Esophagus (tissue), 2 donors: Measurements from ENCODE around the gene SND1. TPM values are rescaled to one million over a fixed set of nuclear protein-coding genes. Genes with fewer than 3 reads are reported as not detected.

Experiments used
- H3K27ac ChIP-seq, 2 donors: one replicate each; pipeline ENCODE4 v1.5.1; 2013; ENCODE audit warnings: low read depth in 2 of 2, mild to moderate bottlenecking in 2 of 2, inconsistent platforms in 1 of 2, low read length in 1 of 2, moderate library complexity in 1 of 2
- H3K27me3 ChIP-seq, 2 donors: one replicate each; pipeline ENCODE4 v1.6.1; 2013; ENCODE audit warnings: low read length in 2 of 2, control low read depth in 1 of 2, mild to moderate bottlenecking in 1 of 2; ENCODE audit not compliant: insufficient read depth in 2 of 2, control insufficient read depth in 1 of 2
- H3K36me3 ChIP-seq, 2 donors: one replicate each; pipeline ENCODE4 v1.6.1; 2013; ENCODE audit warnings: low read length in 1 of 2; ENCODE audit not compliant: control insufficient read depth in 2 of 2, insufficient read depth in 2 of 2
- H3K4me1 ChIP-seq, 2 donors: one replicate each; pipeline ENCODE4 v1.6.1; 2013; ENCODE audit warnings: low read length in 1 of 2; ENCODE audit not compliant: control insufficient read depth in 2 of 2, insufficient read depth in 2 of 2
- H3K4me3 ChIP-seq, 2 donors: one replicate each; pipeline ENCODE4 v1.5.1; 2013; ENCODE audit warnings: low read length in 2 of 2, mild to moderate bottlenecking in 2 of 2, low read depth in 1 of 2, moderate library complexity in 1 of 2
- H3K9me3 ChIP-seq, 2 donors: one replicate each; pipeline ENCODE4 v1.6.1; 2013; ENCODE audit warnings: mild to moderate bottlenecking in 2 of 2, low read depth in 1 of 2, low read length in 1 of 2, moderate library complexity in 1 of 2; ENCODE audit not compliant: control insufficient read depth in 2 of 2, insufficient read depth in 1 of 2
- WGBS, 2 donors: extraction: QIAGEN DNeasy Blood & Tissue Kit; methylation state at CpG; one replicate each; pipeline ENCODE4 v1.1.7; 2013; 5-methylcytosine and 5-hydroxymethylcytosine counted together
- polyA plus RNA-seq, 2 donors: library from polyadenylated mRNA; stranded (reverse); fragments of 200-250 nt; gene quantifications; one replicate each; pipeline ENCODE4 v1.2.3, GENCODE V29; 2013
- donor health status: healthy with polysubstance abuse.
- donor health status: Bipolar disorder and iron deficiency.

The SND1 gene
- polyA plus RNA-seq, 2 donors = 23.1 to 44.4 TPM

DNA sequence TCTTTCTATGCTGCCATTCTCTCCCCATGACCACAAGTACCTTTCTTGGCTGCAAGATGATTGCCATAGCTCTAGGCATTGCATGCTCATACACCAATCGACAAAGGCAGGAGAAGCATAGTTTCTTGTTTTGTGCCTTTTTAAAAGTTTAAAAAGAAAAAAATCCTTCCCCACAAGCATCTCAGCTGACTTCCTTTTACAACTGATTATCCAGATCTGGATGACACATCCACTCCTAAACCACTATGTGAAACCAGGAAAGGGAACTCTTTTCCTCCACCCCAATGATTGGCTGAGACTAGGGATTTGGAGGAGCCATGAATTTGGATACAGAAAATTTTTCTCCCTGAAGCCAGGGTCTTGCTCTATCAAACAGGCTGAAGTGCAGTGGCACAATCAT is 393.8 kb downstream of the SND1 start:
- Histone ChIP-seq H3K27me3 (no peaks in the 10 kb centered on the region), H3K27ac (no peak overlapping the region), H3K36me3 (no peaks in the 10 kb centered on the region), H3K4me1 (peaks cover 0 to 2% of the 10 kb centered on the region in 2 donors), H3K9me3 (no peaks in the 10 kb centered on the region), H3K4me3 (no peak overlapping the region)
- WGBS, 2 donors = 54 to 65% methylated on average over 1 of the region's 1 CpG

DNA sequence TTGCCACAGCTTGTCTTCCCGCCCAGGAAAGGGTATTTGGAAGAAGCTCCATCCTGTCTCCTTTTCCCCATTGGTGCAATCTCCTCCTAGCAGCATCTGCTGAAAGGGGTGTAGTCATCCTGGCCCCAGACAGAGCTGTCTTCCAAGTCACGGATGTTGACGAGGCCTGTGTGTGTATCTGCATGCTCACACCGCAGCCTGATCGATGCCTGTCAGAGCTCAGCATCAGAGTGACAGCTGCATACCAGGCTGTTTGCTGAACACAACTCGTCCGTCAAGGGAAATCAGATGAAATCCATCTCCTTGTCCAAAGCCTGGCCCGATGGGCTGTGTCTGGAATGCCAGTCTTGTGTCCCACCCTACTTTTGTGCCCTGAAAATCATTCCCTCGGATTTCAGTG is 400.4 kb downstream of the SND1 start:
- Histone ChIP-seq H3K9me3 (no peaks in the 10 kb centered on the region), H3K4me1 (no peaks in the 10 kb centered on the region), H3K4me3 (no peak overlapping the region), H3K36me3 (no peaks in the 10 kb centered on the region), H3K27ac (no peak overlapping the region), H3K27me3 (no peaks in the 10 kb centered on the region)
- WGBS, 2 donors = 91 to 92% methylated on average over 9 of the region's 9 CpGs

GRCh38 chr7:128053023-128053422 is 401.0 kb downstream of the SND1 start:
- Histone ChIP-seq H3K4me1 (no peaks in the 10 kb centered on the region), H3K4me3 (no peak overlapping the region), H3K36me3 (no peaks in the 10 kb centered on the region), H3K9me3 (no peaks in the 10 kb centered on the region), H3K27me3 (no peaks in the 10 kb centered on the region), H3K27ac (no peak overlapping the region)

- no peaks in the 10 kb centered on the region for H3K27me3 ChIP-seq
- H3K27ac ChIP-seq = no peak overlapping the region
- 93 to 98% methylated on average over 5 of the region's 5 CpGs for WGBS, 2 donors
- no peak overlapping the region for H3K4me3 ChIP-seq
- no peaks in the 10 kb centered on the region for H3K9me3 ChIP-seq
- H3K36me3 ChIP-seq = no peaks in the 10 kb centered on the region
- H3K4me1 ChIP-seq = no peaks in the 10 kb centered on the region
Measured at GRCh38 chr7:128053991-128054390, 402.0 kb downstream of the SND1 start.

DNA sequence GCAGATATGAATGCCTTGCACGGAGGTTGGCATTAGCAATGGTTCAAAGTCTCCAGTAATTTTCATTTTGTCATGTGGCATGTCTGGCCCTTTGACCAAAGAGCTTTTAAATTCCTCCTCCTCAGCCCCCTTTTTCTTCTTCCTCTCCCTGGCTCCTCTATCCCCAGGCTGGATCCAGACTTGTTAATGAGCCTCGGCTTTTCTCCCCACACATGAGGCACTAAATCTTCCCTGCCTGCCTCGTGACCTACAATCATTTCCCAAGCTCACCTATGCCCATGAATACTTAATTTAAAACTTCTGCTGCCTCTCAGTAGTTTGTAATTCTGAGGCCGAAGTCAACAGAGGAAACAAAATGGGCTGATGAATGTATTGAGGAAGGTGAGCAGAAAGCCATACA is 402.5 kb downstream of the SND1 start:
- Histone ChIP-seq H3K27me3 (no peaks in the 10 kb centered on the region), H3K36me3 (no peaks in the 10 kb centered on the region), H3K27ac (no peak overlapping the region), H3K4me1 (no peaks in the 10 kb centered on the region), H3K9me3 (no peaks in the 10 kb centered on the region), H3K4me3 (no peak overlapping the region)
- 91 to 94% methylated on average over 4 of the region's 4 CpGs for WGBS, 2 donors

- Histone ChIP-seq H3K36me3 (no peaks in the 10 kb centered on the region), H3K4me1 (no peaks in the 10 kb centered on the region), H3K4me3 (no peak overlapping the region), H3K27me3 (no peaks in the 10 kb centered on the region), H3K27ac (no peak overlapping the region), H3K9me3 (no peaks in the 10 kb centered on the region)
- WGBS, 2 donors = 82 to 90% methylated on average over 5 of the region's 5 CpGs
Measured at GRCh38 chr7:128055637-128056036, 403.6 kb downstream of the SND1 start.

DNA sequence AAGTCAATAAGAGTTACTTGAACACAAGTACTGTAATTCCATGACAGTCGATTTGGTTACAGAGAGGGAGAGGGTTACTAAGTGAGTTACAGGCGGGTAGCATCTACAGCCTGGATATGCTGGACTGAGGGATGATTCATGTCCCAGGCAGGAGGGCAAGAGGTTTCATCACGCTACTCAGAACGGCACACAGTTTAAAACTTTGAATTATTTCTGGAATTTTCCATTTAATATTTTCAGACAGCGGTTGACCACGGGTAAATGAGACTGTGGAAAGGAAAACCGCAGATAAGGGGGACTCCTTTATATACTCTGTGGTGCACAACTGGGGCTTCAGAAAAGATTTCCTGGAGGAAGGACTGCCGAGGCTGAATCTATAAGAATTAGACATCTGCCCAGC is 404.9 kb downstream of the SND1 start:
- no peaks in the 10 kb centered on the region for H3K9me3 ChIP-seq
- WGBS, 2 donors = 88 to 91% methylated on average over 8 of the region's 8 CpGs
- H3K27me3 ChIP-seq = no peaks in the 10 kb centered on the region
- no peaks in the 10 kb centered on the region for H3K4me1 ChIP-seq
- H3K27ac ChIP-seq = no peak overlapping the region
- no peak overlapping the region for H3K4me3 ChIP-seq
- H3K36me3 ChIP-seq = peaks cover 2 to 3% of the 10 kb centered on the region in 2 donors

GRCh38 chr7:128057909-128058308 is 405.9 kb downstream of the SND1 start:
- H3K4me1 ChIP-seq = no peaks in the 10 kb centered on the region
- H3K4me3 ChIP-seq = no peak overlapping the region
- H3K36me3 ChIP-seq = peaks cover 2 to 3% of the 10 kb centered on the region in 2 donors
- 55 to 85% methylated on average over 1 of the region's 1 CpG for WGBS, 2 donors
- no peaks in the 10 kb centered on the region for H3K9me3 ChIP-seq
- H3K27me3 ChIP-seq = no peaks in the 10 kb centered on the region
- H3K27ac ChIP-seq = no peak overlapping the region

DNA sequence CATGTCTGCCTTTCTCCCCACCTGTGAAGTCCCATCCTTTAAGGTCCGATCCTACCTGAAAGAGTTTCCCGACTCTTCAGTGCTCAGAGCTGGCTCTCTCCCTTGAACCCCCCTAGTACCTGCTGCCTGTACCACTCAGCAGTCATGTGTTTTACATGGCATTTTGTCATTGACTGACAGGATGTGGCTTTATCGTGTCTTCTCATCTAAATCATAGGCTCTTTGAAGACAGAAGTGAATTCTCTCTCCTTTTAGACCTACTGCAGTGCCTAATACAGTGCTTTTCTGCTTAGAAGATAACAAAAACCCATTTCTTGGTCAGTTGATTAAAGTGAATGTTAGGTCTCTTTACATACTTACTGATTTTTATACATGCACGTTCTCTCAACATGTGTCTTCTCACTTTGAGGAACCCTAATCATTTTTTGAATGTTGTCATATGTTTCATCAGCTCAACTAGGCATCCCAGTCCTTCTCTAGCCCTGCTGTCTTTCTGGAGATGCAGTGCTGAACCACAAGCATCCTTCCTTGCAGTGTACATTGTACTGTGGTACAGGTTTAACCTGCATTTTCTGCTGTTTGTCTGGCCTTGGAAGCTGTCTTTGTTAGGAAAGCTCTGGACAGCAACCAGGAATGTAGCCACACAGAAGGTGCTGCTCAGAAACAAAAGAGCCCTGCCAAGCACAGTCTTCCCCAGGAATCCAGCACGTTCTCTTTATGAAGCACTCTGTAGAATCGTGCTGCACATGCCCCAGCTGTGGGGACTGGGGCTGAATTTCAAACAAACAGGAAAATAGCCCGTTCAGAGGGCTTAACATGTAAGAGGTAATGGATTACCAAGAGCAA is 407.4 kb downstream of the SND1 start:
- Histone ChIP-seq H3K27me3 (no peaks in the 10 kb centered on the region), H3K9me3 (no peaks in the 10 kb centered on the region), H3K36me3 (peaks cover 2 to 3% of the 10 kb centered on the region in 2 donors), H3K4me3 (no peak overlapping the region), H3K27ac (no peak overlapping the region), H3K4me1 (no peaks in the 10 kb centered on the region)
- WGBS, 2 donors = 74 to 76% methylated on average over 7 of the region's 7 CpGs

DNA sequence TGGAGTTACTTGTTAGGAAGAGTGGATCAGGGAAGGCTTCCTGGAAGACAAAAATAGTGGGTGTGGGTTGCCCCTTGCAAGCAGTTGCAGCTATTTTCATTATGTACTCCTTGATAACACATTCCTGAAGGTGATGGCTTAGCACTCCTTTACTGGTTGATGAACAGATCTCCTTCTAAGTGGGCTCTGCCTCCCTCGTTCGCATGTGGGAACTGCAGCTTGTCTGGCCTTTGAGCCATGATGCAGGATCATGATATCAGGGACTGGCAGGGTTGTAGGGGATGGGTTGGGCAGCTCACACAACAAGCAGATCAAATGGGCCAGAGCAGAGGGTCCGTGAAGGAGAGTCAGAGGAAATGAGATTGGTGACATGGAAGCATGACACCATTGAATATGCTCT is 408.0 kb downstream of the SND1 start:
- H3K27ac ChIP-seq = no peak overlapping the region
- 87 to 92% methylated on average over 3 of the region's 3 CpGs for WGBS, 2 donors
- no peaks in the 10 kb centered on the region for H3K4me1 ChIP-seq
- no peaks in the 10 kb centered on the region for H3K9me3 ChIP-seq
- H3K4me3 ChIP-seq = no peak overlapping the region
- H3K27me3 ChIP-seq = no peaks in the 10 kb centered on the region
- H3K36me3 ChIP-seq = peaks cover 2 to 3% of the 10 kb centered on the region in 2 donors
